Calu3 (cell line): ENCODE results near the gene DICER1. TPM values are rescaled to one million over a fixed set of nuclear protein-coding genes. Genes with fewer than 3 reads are reported as not detected.

Experiments used
- BruUV-seq: library from RNA; stranded (reverse); fragments of 400-500 nt; replicated peaks from 2 replicates; lab custom pipeline; 2021; lab: Mats Ljungman, UMichigan
- CTCF ChIA-PET: fragments of 300-600 bp; sonication (Branson Sonifier 250); formaldehyde crosslinking; loops from one replicate; lab custom pipeline; 2022; ENCODE audit warnings: antibody characterized with exemption; lab: Charles Lee
- DNase-seq: peaks from one replicate; pipeline ENCODE4 v3.0.0; 2022
- H3K27ac Mint-ChIP-seq: one replicate; pipeline ENCODE4 v1.8.0; 2022; ENCODE audit warnings: mixed read lengths; ENCODE audit not compliant: unreplicated experiment
- H3K27me3 Mint-ChIP-seq: one replicate; pipeline ENCODE4 v1.8.0; 2022; ENCODE audit warnings: mixed read lengths; ENCODE audit not compliant: unreplicated experiment
- H3K36me3 Mint-ChIP-seq: one replicate; pipeline ENCODE4 v1.8.0; 2022; ENCODE audit warnings: mild to moderate bottlenecking, moderate library complexity, mixed read lengths; ENCODE audit not compliant: insufficient read depth, unreplicated experiment
- H3K4me1 Mint-ChIP-seq: one replicate; pipeline ENCODE4 v1.8.0; 2022; ENCODE audit warnings: mild to moderate bottlenecking, low read depth, mixed read lengths; ENCODE audit not compliant: unreplicated experiment
- H3K4me3 Mint-ChIP-seq: one replicate; pipeline ENCODE4 v1.8.0; 2022; ENCODE audit warnings: mild to moderate bottlenecking, low read depth, moderate library complexity, mixed read lengths; ENCODE audit not compliant: unreplicated experiment
- H3K9me3 Mint-ChIP-seq: one replicate; pipeline ENCODE4 v1.8.0; 2022; ENCODE audit warnings: low read depth, mixed read lengths; ENCODE audit not compliant: unreplicated experiment
- intact Hi-C: fragments of 100-400 bp; cut with micrococcal nuclease; formaldehyde crosslinking; loops from one replicate; pipeline ENCODE4 v1.10.0; 2022; ENCODE audit not compliant: unreplicated experiment
- total RNA-seq: library from RNA; stranded (reverse); gene quantifications from 2 replicates; pipeline ENCODE4 v1.2.3, GENCODE V29; 2022
- TF ChIP-seq, protein P1 (sequence below): fragments of 200-600 bp; IDR thresholded peaks from one replicate; pipeline ENCODE4 v1.8.0; 2022; ENCODE audit warnings: antibody characterized with exemption; ENCODE audit not compliant: unreplicated experiment

Gene DICER1
- total RNA-seq, 1 experiment from 2014 or later, result 53.8 TPM

DNA sequence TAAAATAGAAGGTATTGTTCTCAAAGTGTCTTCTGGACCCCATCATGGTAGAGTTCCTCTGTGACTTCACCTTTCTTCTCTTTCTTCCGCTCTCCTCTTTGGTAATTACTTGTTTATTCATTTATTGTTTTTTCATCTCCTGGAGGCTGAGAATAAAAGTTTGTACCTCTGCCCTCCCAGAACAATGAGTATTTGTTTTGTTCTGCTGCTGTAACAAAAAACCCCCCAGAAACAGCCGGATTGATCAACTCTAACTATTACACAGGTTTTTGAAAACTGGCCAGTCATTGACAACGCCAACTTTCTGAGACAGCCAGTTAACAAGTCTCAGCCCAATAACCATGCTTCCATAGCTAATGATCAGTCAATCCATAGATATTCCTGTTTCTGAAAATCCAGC, 8.2 kb upstream of the DICER1 start:
- Mint-ChIP-seq H3K27me3 (no peaks in the 10 kb centered on the region), H3K27ac (no peak overlapping the region), H3K36me3 (no peaks in the 10 kb centered on the region), H3K4me1 (peaks cover 8% of the 10 kb centered on the region), H3K4me3 (no peak overlapping the region), H3K9me3 (peaks cover 9% of the 10 kb centered on the region)
- intact Hi-C loops, result no loop called here
- BruUV-seq, result no TSS peak
- CTCF ChIA-PET, result interaction anchor here (0.6 to 0.7 kb wide), 2 partner anchors 19 to 25 kb away, joined by 3 read pairs; no protein-coding TSS in a partner anchor
- DNase-seq, result no peak
- TF ChIP-seq, protein P1, sequence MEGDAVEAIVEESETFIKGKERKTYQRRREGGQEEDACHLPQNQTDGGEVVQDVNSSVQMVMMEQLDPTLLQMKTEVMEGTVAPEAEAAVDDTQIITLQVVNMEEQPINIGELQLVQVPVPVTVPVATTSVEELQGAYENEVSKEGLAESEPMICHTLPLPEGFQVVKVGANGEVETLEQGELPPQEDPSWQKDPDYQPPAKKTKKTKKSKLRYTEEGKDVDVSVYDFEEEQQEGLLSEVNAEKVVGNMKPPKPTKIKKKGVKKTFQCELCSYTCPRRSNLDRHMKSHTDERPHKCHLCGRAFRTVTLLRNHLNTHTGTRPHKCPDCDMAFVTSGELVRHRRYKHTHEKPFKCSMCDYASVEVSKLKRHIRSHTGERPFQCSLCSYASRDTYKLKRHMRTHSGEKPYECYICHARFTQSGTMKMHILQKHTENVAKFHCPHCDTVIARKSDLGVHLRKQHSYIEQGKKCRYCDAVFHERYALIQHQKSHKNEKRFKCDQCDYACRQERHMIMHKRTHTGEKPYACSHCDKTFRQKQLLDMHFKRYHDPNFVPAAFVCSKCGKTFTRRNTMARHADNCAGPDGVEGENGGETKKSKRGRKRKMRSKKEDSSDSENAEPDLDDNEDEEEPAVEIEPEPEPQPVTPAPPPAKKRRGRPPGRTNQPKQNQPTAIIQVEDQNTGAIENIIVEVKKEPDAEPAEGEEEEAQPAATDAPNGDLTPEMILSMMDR, result no peak

DNA sequence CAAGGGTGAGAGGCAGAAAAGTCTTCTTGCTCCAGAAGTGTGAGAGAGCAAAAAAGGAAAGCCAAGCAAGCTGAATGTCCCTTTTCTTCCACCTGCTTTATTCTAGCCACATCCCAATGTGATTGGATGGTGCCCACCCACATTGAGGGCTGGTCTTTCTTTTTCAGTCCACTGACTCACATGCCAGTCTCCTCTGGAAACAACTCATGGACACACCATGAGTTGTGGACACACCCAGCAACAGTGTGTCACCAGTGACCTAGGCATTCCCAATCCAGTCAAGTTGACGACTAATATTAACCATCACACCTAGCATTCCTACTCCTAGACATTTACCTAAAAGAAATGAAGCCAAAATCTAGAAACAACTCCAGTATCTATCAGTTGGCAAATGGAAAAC, 7.2 kb upstream of the DICER1 start:
- H3K9me3 Mint-ChIP-seq, result peaks cover 9% of the 10 kb centered on the region
- DNase-seq, result no peak
- H3K36me3 Mint-ChIP-seq, result no peaks in the 10 kb centered on the region
- H3K27me3 Mint-ChIP-seq, result no peaks in the 10 kb centered on the region
- BruUV-seq, result no TSS peak
- TF ChIP-seq, protein P1, result no peak
- CTCF ChIA-PET, result no interaction called here
- intact Hi-C loops, result no loop called here
- no peak overlapping the region for H3K4me3 Mint-ChIP-seq
- H3K4me1 Mint-ChIP-seq, result peaks cover 8% of the 10 kb centered on the region
- H3K27ac Mint-ChIP-seq, result no peak overlapping the region

DNA sequence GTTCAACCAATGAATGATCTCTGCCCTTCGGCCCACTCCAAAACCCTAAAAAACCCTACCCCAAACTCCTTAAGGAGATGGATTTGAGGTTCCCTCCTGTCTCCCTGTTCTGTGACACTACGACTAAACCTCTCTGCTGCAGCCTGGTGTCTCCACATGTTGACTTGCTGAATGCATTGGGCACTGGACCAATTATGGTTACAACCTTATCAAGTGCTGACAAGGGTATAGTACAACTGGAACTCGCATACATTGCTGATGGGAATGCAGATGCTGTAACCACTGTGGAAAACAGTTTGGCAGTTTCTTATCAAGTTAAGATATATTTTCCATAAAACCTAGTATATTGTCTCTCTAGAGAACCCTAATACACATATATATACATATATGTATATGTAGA, 6.3 kb upstream of the DICER1 start:
- no TSS peak for BruUV-seq
- H3K27me3 Mint-ChIP-seq, result no peaks in the 10 kb centered on the region
- CTCF ChIA-PET, result no interaction called here
- H3K27ac Mint-ChIP-seq, result no peak overlapping the region
- peaks cover 9% of the 10 kb centered on the region for H3K9me3 Mint-ChIP-seq
- intact Hi-C loops, result no loop called here
- TF ChIP-seq, protein P1, result no peak
- H3K36me3 Mint-ChIP-seq, result no peaks in the 10 kb centered on the region
- H3K4me1 Mint-ChIP-seq, result peaks cover 1% of the 10 kb centered on the region
- no peak for DNase-seq
- no peak overlapping the region for H3K4me3 Mint-ChIP-seq

DNA sequence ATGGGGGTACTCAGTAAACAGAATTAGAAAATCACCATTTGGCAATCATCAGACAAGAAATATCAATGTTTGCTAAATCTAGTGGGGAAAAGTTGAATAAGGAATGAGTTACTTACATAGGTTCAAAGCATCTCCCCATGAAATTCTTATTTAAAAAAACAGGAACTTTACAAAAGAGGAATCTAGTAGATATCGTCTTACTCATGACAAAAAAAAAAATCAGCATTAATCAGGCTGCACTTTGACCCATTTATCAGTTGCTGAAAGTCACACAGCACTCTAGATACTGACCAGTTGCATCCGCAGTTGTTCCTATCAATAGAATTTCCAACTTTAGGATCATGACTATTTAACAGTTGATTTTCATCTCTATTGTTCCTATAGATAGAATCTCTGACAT, 5.8 kb upstream of the DICER1 start:
- H3K27ac Mint-ChIP-seq, result no peak overlapping the region
- H3K27me3 Mint-ChIP-seq, result no peaks in the 10 kb centered on the region
- TF ChIP-seq, protein P1, result no peak
- CTCF ChIA-PET, result no interaction called here
- intact Hi-C loops, result no loop called here
- no peaks in the 10 kb centered on the region for H3K4me1 Mint-ChIP-seq
- H3K9me3 Mint-ChIP-seq, result peaks cover 7% of the 10 kb centered on the region
- DNase-seq, result no peak
- no peak overlapping the region for H3K4me3 Mint-ChIP-seq
- H3K36me3 Mint-ChIP-seq, result peaks cover 2% of the 10 kb centered on the region
- BruUV-seq, result no TSS peak
